NCI-H510A treated with DMSO at 0.1 percent for 48 hours (cell line): ENCODE data around the gene HOXA6.

Experiments
- DNase-seq: peaks from one replicate; lab custom pipeline; 2025; lab: John Stamatoyannopoulos, UW

Gene HOXA6

GRCh38 chr7:27137640-27138315, 9.8 kb downstream of the HOXA6 start:
- DNase-seq: no peak

DNA sequence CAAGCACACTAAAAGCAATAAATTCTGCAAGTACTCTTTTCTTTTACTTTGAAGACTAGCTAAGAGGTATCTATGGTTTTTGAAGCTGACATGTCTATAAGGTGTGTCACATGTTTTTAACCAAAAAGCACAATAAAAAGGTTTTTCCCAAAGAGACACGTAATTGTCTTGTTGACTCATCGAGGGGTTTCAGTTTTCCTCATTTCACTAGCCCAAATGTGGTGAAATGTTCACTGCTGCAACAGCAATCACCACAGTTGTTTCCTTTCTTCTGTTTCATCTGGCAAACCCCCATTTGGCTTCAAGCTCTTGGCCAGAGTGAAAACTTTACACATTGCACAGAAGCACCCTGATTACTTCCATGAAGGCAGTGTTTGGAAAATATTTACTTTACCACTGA, 13.2 kb downstream of the HOXA6 start:
- no peak for DNase-seq

DNA sequence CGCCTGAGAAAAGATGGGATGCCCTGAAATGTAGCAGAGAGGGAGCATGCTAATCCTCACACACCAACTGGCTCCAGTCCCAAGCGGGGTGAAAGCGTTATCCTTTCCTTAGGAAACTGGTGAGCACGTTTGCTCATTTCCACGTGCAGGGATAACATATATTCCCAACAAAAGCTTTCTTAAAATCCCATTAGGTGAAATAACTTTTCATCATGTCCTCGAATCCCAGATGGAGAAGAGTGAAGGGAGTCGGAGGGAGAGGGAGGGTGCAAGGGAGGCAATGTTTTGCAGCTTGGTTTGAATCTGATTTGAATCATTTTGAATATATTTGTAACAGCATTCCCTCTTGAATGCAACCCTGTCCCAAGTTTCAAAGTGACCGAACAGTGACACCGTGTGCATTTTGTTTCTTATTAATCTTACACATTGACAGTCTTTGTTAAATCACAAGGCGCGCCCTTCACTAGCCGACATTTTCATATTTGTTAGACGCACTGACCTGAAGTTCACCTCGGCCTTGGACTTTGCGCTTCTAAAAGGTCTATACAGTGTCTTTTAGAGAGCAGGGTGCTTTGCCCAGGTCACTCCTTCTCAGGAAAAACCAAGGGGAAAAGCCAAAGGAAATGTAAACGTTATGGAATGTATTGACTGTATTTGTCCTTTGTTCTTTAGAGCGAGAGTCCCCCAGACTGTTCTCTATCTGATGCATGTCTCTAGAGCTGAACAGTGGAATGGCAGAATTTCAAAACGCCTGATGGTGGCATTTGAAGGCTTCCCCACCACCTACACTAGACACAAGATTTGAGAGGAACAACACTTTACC, 14.0 kb downstream of the HOXA6 start:
- no peak for DNase-seq

DNA sequence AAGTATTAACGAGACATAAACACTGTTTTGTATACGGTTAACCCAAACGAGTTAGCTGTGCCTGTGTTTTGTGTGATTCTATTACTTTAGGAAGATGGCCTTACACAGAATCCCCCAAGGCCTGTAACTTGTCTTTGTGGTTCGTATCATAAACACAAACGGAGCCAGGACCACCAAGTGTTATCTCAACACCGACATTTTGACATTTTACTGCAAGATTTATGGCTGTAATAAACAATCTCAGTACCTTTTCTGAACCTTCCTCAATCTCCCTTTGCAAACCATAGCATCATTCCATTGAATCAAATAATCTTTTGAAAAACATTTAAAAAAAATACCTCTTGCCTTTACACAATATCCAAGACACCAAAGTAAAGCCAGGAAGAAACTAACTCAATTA, 14.6 kb downstream of the HOXA6 start:
- no peak for DNase-seq

DNA sequence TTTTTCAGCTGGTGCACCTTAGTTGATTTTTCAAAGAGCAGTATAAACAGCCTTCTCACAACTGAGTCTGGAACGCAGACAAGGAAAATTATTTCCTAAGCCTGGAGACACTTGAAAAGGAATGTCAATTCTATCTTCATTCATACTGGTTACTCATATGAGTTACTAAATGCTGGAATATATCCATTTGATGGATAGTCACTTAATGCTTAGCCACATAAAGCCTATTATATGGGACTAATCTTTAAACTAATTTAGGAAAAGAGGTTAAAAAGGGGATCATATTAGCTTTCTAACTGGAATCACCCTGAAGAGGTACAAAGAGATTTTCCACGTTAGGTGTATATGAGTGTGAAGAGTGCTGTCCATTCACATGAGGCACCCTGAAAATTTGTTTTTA, 15.4 kb downstream of the HOXA6 start:
- no peak for DNase-seq

- no peak for DNase-seq
Measured at GRCh38 chr7:27131390-27131819, 16.2 kb downstream of the HOXA6 start.

GRCh38 chr7:27130540-27131389, 16.8 kb downstream of the HOXA6 start, which contains the start of gene HOXA4:
TSS of gene HOXA4 (minus strand) at chr7:27130757. CDS start at chr7:27130733, 24 bp downstream.
- DNase-seq: peak; percentile 76

DNA sequence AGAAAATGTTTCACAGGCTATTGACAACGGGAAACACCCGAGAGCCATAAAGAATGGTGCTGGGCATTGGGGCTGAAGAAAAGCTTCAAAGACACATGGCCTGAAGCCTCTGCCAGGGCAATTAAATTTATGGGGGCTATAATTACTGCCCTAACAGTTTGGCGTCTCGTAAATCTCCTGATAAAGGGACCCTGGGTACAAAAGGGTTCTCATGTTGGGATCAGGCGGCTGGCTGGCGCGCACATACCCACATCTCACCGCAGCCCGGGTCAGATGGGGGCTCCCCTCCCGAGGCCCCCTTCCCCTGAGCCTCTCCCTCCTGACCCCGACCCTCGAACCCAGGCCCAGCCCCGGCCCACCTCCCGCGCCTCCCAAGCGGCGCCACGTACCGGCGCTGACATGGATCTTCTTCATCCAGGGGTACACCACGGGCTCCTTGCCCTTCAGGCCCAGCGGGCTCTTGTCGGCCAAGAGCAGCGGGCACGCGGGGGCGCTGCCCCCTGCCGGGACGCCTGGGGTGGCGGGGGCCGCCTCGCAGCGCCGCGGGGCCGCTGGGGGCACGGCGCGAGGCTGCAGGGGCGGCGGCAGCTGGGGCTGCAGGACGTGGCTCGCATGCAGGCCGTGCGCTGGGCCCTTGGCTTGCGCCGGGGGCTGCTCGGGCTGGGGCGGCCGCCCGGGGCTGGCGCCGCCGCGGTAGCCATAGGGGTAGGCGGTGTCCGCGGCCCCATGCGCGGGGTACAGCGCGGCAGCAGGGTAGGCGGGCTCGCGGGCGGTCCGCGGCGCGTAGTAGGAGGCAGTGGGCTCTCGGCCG, 17.6 kb downstream of the HOXA6 start:
- no peak for DNase-seq

DNA sequence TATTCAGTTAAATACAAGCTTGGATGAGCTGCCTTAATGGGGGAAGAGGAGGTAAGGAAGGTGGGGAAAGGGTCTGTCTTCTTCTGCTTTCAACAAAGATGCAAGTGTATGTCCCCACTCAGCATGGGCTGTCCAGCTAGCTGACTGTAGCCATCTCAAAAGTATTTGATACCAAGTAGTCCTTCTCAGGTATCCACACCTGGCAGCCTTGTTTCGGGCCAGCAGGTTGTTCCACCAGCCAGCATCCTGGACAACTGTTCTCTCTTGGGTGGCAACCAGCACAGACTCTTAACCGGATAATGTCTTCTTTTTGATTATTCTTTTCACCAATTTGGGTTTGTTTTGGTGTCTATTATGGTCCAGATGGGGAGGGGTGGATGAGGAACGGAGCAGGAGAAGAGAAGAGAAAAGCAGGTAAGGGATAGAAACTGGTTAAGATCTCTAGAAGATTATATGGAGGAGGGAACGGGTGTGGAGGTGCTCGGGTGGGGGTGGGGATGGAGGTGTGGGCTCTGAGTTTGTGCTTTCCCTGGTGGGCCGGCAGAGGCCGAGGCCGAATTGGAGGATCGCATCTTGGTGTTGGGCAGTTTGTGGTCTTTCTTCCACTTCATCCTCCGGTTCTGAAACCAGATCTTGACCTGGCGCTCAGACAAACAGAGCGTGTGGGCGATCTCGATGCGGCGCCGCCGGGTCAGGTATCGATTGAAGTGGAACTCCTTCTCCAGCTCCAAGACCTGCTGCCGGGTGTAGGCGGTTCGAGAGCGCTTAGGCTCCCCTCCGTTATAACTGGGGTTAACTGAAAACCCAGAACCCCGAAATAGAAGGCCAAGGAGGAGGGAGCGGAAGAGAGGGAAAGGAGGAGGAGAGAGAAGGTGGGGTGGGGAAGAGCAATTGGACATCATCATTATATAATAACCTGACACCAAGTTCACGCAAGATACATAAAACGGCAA, 18.5 kb downstream of the HOXA6 start:
- DNase-seq: no peak

- no peak for DNase-seq
Measured at GRCh38 chr7:27128034-27128433, 19.5 kb downstream of the HOXA6 start.

- DNase-seq: no peak
Measured at GRCh38 chr7:27126596-27127327, 20.8 kb downstream of the HOXA6 start.

DNA sequence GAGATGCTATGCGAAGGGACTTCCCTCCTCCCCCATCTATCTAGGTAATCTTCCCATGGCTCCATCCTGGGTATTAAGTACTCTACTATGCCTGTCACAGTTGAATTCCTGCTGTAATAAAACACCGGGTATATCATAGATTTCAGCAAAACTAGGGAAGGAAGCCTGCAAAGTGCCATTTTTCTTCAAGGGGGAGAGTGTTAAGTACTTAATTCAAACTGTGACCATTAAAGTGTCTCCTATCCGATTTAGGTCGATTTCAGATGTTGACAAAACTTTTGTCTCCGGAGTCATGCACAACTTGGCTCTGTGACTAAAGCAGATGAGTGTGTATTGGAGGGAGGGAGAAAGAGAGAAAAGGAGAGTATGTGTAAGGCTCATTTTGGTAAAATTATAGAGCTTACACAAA, 21.6 kb downstream of the HOXA6 start:
- no peak for DNase-seq

GRCh38 chr7:27124902-27125689, 22.5 kb downstream of the HOXA6 start:
- no peak for DNase-seq

DNA sequence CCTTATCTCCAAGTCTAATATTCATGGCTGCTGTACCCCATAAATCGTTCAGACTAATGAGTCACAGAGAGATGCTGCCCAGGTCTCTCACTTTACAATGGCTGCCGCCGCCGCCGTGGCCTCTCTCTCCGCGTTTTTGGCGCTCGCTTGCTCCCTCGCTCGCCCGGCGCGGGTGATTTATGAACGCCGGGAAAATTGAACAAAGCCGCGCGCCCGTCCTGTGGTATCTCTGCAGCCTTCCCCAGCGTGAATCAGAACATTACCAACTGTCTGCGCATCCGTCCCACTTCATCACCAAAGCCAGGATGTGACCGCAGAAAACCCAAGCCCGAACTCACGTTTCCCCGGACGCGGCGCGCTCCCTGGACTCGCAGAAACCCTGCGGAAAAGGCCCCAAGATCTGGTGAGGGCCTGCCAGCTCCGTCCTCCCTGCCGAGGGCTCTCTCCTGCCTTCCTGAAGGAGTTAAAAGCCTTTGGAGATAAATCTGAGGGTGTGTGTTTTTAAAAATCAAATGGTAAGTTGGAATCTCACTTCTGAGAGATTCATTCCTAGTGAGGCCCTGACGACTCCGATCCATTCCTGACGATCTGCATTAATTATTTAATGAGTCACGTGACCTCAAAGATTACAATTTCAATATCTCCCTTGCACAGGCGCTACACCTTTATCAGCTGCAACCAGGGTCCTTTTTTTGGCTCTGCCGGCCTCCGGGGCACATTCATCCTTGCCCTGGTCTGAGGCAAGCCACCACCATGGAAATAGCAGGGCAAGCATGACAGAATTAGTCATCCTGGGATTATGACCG, 23.3 kb downstream of the HOXA6 start:
- no peak for DNase-seq

DNA sequence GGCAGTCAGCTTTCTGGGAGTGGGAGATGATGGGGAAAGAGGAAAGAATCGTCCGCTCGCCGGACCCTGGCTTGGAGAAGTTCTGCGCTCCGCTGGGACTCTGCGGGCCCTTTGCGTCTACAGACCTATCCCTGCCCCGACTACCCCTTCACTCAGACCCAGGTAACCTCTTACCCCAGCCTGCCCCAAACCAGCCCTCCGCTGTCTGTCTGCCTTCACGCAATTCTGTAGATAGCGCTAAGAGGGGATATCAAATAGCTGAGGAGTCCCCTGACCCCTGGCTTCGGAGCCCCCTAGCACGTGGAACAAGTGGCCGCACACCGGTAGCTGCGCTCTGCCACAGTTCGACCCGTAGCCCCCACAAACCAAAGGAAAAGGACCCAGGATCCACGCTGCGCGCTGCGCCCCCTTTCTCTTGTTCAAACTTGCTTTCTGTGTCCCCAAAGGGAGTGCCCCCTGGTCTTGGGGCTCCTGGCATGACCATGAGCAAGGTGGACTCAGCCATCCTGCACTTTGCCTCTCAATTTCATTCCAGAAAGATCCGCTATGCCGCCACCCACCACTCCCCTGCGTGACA, 24.0 kb downstream of the HOXA6 start:
- no peak for DNase-seq

GRCh38 chr7:27123007-27123476, 24.5 kb downstream of the HOXA6 start:
- no peak for DNase-seq

DNA sequence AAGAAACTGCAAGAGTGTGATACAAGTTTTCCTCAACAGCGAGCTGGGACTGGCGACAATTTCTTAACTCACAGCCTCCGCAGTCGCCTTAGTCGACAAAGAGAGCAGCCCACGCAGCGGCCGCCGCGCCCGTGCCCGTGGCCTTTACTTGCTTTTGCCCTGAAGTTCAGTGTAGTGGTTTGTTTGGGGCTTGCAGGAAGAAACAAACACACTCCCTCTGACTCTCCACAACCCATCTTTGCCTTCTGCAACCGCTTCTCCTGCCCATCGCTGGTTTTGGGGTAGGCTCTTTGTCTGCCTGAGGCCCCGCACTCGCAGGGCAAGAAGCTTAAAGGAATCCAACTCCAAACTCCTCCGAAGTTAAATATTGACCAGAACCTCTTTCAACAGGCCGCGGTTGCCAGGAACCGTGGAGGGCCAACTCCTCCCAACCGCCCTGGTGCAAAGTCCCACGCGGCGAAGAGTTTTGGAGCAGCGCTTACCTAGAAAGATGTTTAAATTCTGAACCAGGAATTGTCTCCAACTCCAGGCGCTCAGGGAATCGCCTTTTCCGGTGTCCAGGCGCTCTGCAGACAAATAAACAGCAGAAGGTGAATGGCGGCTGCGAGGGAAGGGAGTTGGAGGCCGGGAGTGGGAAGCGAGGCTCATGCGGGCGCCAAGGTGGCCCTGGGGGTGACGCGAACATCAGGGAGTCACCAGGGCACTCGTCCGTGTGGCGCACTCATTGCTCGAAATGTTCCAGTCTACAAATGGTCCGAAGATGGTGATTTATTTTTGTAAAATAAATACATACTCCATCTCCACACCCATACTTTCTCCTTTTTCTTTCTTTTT, 25.3 kb downstream of the HOXA6 start:
- DNase-seq: no peak
